OCI-LY1 (cell line): ENCODE data around the gene MDN1.
"Not testable (repeated sequence)": the region's sequence is repeated elsewhere in the genome, so short reads cannot be mapped to it uniquely, and the experiment has no call there.

ENCODE experiments used
- H2AFZ ChIP-seq: fragments of 200-600 bp; sonication (generic), shearing (Covaris generic); 2 replicates; pipeline ENCODE4 v1.6.0; 2014; ENCODE audit warnings: antibody characterized with exemption, mild to moderate bottlenecking, low read length
- H3F3A ChIP-seq: fragments of 200-600 bp; sonication (generic), shearing (Covaris generic); 2 replicates; pipeline ENCODE4 v1.6.0; 2014; ENCODE audit warnings: mild to moderate bottlenecking, antibody characterized with exemption, low read length, moderate library complexity; ENCODE audit not compliant: insufficient read depth
- H3K27ac ChIP-seq: fragments of 200-600 bp; sonication (generic); 2 replicates; pipeline ENCODE4 v1.5.1; 2014; ENCODE audit warnings: low read length, mixed run types, mild to moderate bottlenecking, low read depth; ENCODE audit not compliant: poor library complexity, severe bottlenecking
- H3K27me3 ChIP-seq: fragments of 200-600 bp; sonication (generic); 2 replicates; pipeline ENCODE4 v1.6.0; 2014; ENCODE audit warnings: antibody characterized with exemption, mild to moderate bottlenecking, low read length, moderate library complexity; ENCODE audit not compliant: insufficient read depth
- H3K36me3 ChIP-seq: fragments of 200-600 bp; sonication (generic); 2 replicates; pipeline ENCODE4 v1.6.1; 2014; ENCODE audit warnings: mild to moderate bottlenecking, antibody characterized with exemption, low read length, moderate library complexity, mixed read lengths; ENCODE audit not compliant: insufficient read depth
- H3K4me1 ChIP-seq: fragments of 200-600 bp; sonication (generic); 2 replicates; pipeline ENCODE4 v1.5.1; 2014; ENCODE audit warnings: mild to moderate bottlenecking, low read length, moderate library complexity; ENCODE audit not compliant: insufficient read depth, severe bottlenecking
- H3K4me2 ChIP-seq: fragments of 200-600 bp; sonication (generic), shearing (Covaris generic); 2 replicates; pipeline ENCODE4 v1.6.1; 2014; ENCODE audit warnings: low read length
- H3K4me3 ChIP-seq: fragments of 200-600 bp; sonication (generic); 2 replicates; pipeline ENCODE4 v1.5.1; 2014; ENCODE audit warnings: low read length, low read depth, mild to moderate bottlenecking, mixed read lengths; ENCODE audit not compliant: poor library complexity, severe bottlenecking
- H3K79me2 ChIP-seq: fragments of 200-600 bp; shearing (Covaris generic); 2 replicates; pipeline ENCODE4 v1.6.1; 2016; ENCODE audit warnings: mixed run types, low read length, mixed read lengths; ENCODE audit not compliant: insufficient read depth
- H3K9ac ChIP-seq: fragments of 200-600 bp; sonication (generic), shearing (Covaris generic); 2 replicates; pipeline ENCODE4 v1.6.1; 2014; ENCODE audit warnings: mild to moderate bottlenecking, low read length, mixed read lengths
- H3K9me2 ChIP-seq: fragments of 200-600 bp; sonication (generic), shearing (Covaris generic); 2 replicates; pipeline ENCODE4 v1.6.1; 2014; ENCODE audit warnings: low read depth, mild to moderate bottlenecking, low read length, mixed read lengths
- H3K9me3 ChIP-seq: fragments of 200-600 bp; shearing (Covaris generic); 2 replicates; pipeline ENCODE4 v1.6.1; 2014; ENCODE audit warnings: low read length, mixed read lengths
- H4K20me1 ChIP-seq: fragments of 200-600 bp; sonication (generic), shearing (Covaris generic); 2 replicates; pipeline ENCODE4 v1.6.0; 2016; ENCODE audit warnings: mild to moderate bottlenecking, low read length; ENCODE audit not compliant: insufficient read depth
- EZH2 ChIP-seq: fragments of 200-600 bp; sonication (generic), shearing (Covaris generic); IDR thresholded peaks from 2 replicates; pipeline ENCODE4 v1.8.0; 2017; ENCODE audit warnings: borderline replicate concordance, mixed run types, mild to moderate bottlenecking, antibody characterized with exemption, low read length, moderate library complexity, mixed read lengths
- TF ChIP-seq, protein P1 (sequence below): fragments of 200-600 bp; sonication (generic), shearing (Covaris generic); IDR thresholded peaks from 2 replicates; pipeline ENCODE4 v1.5.1; 2017; ENCODE audit warnings: mild to moderate bottlenecking, antibody characterized with exemption, low read length, moderate library complexity, mixed read lengths

Gene MDN1

GRCh38 chr6:89858041-89858440, 38.4 kb upstream of the MDN1 start:
- H3F3A ChIP-seq = no peaks in the 10 kb centered on the region
- H4K20me1 ChIP-seq = no peaks in the 10 kb centered on the region
- H3K36me3 ChIP-seq = peaks cover 92% of the 10 kb centered on the region
- H3K9me3 ChIP-seq = no peaks in the 10 kb centered on the region
- H3K4me2 ChIP-seq = no peak overlapping the region
- H3K9ac ChIP-seq = no peak overlapping the region
- H3K27ac ChIP-seq = no peak overlapping the region
- no peaks in the 10 kb centered on the region for H3K4me1 ChIP-seq
- no peaks in the 10 kb centered on the region for H3K27me3 ChIP-seq
- TF ChIP-seq EZH2 = no peak
- TF ChIP-seq, protein P1, sequence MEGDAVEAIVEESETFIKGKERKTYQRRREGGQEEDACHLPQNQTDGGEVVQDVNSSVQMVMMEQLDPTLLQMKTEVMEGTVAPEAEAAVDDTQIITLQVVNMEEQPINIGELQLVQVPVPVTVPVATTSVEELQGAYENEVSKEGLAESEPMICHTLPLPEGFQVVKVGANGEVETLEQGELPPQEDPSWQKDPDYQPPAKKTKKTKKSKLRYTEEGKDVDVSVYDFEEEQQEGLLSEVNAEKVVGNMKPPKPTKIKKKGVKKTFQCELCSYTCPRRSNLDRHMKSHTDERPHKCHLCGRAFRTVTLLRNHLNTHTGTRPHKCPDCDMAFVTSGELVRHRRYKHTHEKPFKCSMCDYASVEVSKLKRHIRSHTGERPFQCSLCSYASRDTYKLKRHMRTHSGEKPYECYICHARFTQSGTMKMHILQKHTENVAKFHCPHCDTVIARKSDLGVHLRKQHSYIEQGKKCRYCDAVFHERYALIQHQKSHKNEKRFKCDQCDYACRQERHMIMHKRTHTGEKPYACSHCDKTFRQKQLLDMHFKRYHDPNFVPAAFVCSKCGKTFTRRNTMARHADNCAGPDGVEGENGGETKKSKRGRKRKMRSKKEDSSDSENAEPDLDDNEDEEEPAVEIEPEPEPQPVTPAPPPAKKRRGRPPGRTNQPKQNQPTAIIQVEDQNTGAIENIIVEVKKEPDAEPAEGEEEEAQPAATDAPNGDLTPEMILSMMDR = no peak
- no peaks in the 10 kb centered on the region for H3K79me2 ChIP-seq
- no peak overlapping the region for H2AFZ ChIP-seq
- no peaks in the 10 kb centered on the region for H3K9me2 ChIP-seq
- H3K4me3 ChIP-seq = no peak overlapping the region

- Histone ChIP-seq H3K4me2 (no peak overlapping the region), H3K79me2 (no peaks in the 10 kb centered on the region), H3K27ac (no peak overlapping the region), H3K27me3 (no peaks in the 10 kb centered on the region), H3K36me3 (peaks cover 92% of the 10 kb centered on the region), H3K9ac (no peak overlapping the region), H3F3A (no peaks in the 10 kb centered on the region), H3K4me1 (no peaks in the 10 kb centered on the region), H3K9me3 (no peaks in the 10 kb centered on the region), H2AFZ (no peak overlapping the region), H4K20me1 (no peaks in the 10 kb centered on the region), H3K9me2 (no peaks in the 10 kb centered on the region), H3K4me3 (no peak overlapping the region)
- TF ChIP-seq, protein P1 = no peak
- TF ChIP-seq EZH2 = no peak
Measured at GRCh38 chr6:89853068-89853467, 33.5 kb upstream of the MDN1 start.

DNA sequence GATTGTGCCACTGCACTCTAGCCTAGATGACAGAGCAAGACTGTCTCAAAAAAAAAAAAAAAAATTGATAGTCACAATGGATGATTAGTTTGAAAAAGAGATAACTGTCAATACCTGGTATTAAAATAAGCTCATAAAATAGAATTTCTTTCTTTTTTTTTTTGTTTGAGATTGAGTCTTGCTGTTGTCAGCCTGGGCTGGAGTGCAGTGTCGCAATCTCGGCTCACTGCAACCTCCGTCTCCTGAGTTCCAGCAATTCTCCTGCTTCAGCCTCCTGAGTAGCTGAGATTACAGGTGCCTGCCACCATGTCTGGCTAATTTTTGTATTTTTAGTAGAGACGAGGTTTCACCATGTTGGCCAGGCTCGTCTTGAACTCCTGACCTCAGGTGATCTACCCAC, 27.9 kb upstream of the MDN1 start:
- not testable (repeated sequence) for H3K27me3 ChIP-seq, H3K4me3 ChIP-seq, H3K4me1 ChIP-seq, H3K4me2 ChIP-seq, H3K9me2 ChIP-seq, H4K20me1 ChIP-seq, H3F3A ChIP-seq, H3K9me3 ChIP-seq, H3K27ac ChIP-seq, H3K9ac ChIP-seq, H2AFZ ChIP-seq
- Histone ChIP-seq H3K79me2 (peaks cover 18% of the 10 kb centered on the region), H3K36me3 (peaks cover 65% of the 10 kb centered on the region)

- Histone ChIP-seq H3K79me2 (peaks cover 41% of the 10 kb centered on the region), H3K36me3 (peaks cover 44% of the 10 kb centered on the region), H3K27me3 (no peaks in the 10 kb centered on the region), H3K4me1 (no peaks in the 10 kb centered on the region), H3K4me3 (no peak overlapping the region), H3K9me3 (no peaks in the 10 kb centered on the region), H3K27ac (no peak overlapping the region), H2AFZ (no peak overlapping the region), H3K9me2 (no peaks in the 10 kb centered on the region), H3F3A (no peaks in the 10 kb centered on the region), H3K9ac (no peak overlapping the region), H4K20me1 (no peaks in the 10 kb centered on the region), H3K4me2 (no peak overlapping the region)
- TF ChIP-seq, protein P1 = no peak
- TF ChIP-seq EZH2 = no peak
Measured at GRCh38 chr6:89843070-89843469, 23.5 kb upstream of the MDN1 start.
